Lung (tissue), 12 donors: Measurements from ENCODE around the gene PARD3. TPM values are rescaled to one million over a fixed set of nuclear protein-coding genes. Genes with fewer than 3 reads are reported as not detected.

ENCODE experiments used
- ATAC-seq: fragments of 200-7000 bp; cut with Tn5 transposase; one replicate; pipeline ENCODE4 v1.9.1; 2020; ENCODE audit warnings: moderate number of reproducible peaks; ENCODE audit not compliant: insufficient read depth, low FRiP score
- DNase-seq, 3 donors: peaks; one replicate each; pipeline ENCODE4 v3.0.0-alpha.2; 2013 to 2017
- H3K27ac ChIP-seq, 2 donors: one replicate each; pipeline ENCODE4 v1.5.1; 2013; ENCODE audit warnings: mild to moderate bottlenecking in 2 of 2, moderate library complexity in 2 of 2, control low read depth in 1 of 2, inconsistent platforms in 1 of 2, low read depth in 1 of 2, low read length in 1 of 2
- H3K27me3 ChIP-seq, 3 donors: one replicate each; pipeline ENCODE4 v1.5.1; 2013; ENCODE audit warnings: low read length in 2 of 3; ENCODE audit not compliant: control insufficient read depth in 3 of 3, insufficient read depth in 3 of 3
- H3K36me3 ChIP-seq, 4 donors: one replicate each; pipeline ENCODE4 v1.5.1; 2013; ENCODE audit warnings: low read length in 4 of 4, mild to moderate bottlenecking in 1 of 4, moderate library complexity in 1 of 4; ENCODE audit not compliant: control insufficient read depth in 4 of 4, insufficient read depth in 4 of 4
- H3K4me1 ChIP-seq, 5 donors: one replicate each; pipeline ENCODE4 v1.5.1; 2013; ENCODE audit warnings: low read length in 5 of 5, mild to moderate bottlenecking in 2 of 5, moderate library complexity in 1 of 5; ENCODE audit not compliant: control insufficient read depth in 5 of 5, insufficient read depth in 5 of 5
- H3K4me3 ChIP-seq: one replicate; pipeline ENCODE4 v1.5.1; 2013; ENCODE audit warnings: mild to moderate bottlenecking, control low read depth, moderate library complexity
- H3K9ac ChIP-seq, 2 donors: one replicate each; pipeline ENCODE4 v1.5.1; 2013; ENCODE audit warnings: low read length in 2 of 2, control low read depth in 1 of 2; ENCODE audit not compliant: insufficient read depth in 1 of 2
- H3K9me3 ChIP-seq, 4 donors: one replicate each; pipeline ENCODE4 v1.5.1; 2013; ENCODE audit warnings: low read length in 3 of 4, mild to moderate bottlenecking in 1 of 4, moderate library complexity in 1 of 4; ENCODE audit not compliant: control insufficient read depth in 4 of 4, insufficient read depth in 3 of 4
- CTCF ChIP-seq: IDR thresholded peaks from 2 replicates; pipeline ENCODE4 v1.5.1; 2012; ENCODE audit warnings: mild to moderate bottlenecking; ENCODE audit errors: control extremely low read depth, extremely low read depth
- WGBS, 2 donors: extraction: QIAGEN DNeasy Blood & Tissue Kit; methylation state at CpG; one replicate each; pipeline ENCODE4 v1.1.7; 2013; 5-methylcytosine and 5-hydroxymethylcytosine counted together
- polyA plus RNA-seq, 2 donors: library from polyadenylated mRNA; stranded (reverse); fragments of 200-250 nt; gene quantifications; one replicate each; pipeline ENCODE4 v1.2.1, GENCODE V29; 2013
- total RNA-seq, 2 donors: library from RNA; depleted of rRNA in 1 of 2; stranded (reverse); fragments of >200 nt in 1 of 2; gene quantifications; one replicate each; pipeline ENCODE4 v1.2.1, GENCODE V29; 2014 to 2021
- donor health status: control.
- donor health status: control.
- donor health status: Bipolar disorder and iron deficiency.
- donor health status: healthy.
- donor health status: DM: yes; HTN: yes; CAD: no.

The PARD3 gene
- total and polyA plus RNA-seq, 4 donors, result 10.3 to 69.2 (median 27.6) TPM

- Histone ChIP-seq H3K4me3 (no peak overlapping the region), H3K27ac (no peak overlapping the region), H3K9me3 (no peaks in the 10 kb centered on the region), H3K4me1 (peaks cover 0 to 21% (median 0%) of the 10 kb centered on the region in 5 donors), H3K36me3 (no peaks in the 10 kb centered on the region), H3K27me3 (no peaks in the 10 kb centered on the region), H3K9ac (peak overlapping the region in 1 of 2 donors; percentile 60)
- peak; percentile 32 to 89 (median 82) for DNase-seq
- TF ChIP-seq CTCF, result no peak
- no peak for ATAC-seq
- 76% methylated on average over 4 of the region's 4 CpGs for WGBS, 2 donors
These were observed 667.3 kb downstream of the PARD3 start for GRCh38 chr10:34147641-34148304.

- H3K4me1 ChIP-seq, result peaks cover 0 to 21% (median 0%) of the 10 kb centered on the region in 5 donors
- no peaks in the 10 kb centered on the region for H3K36me3 ChIP-seq
- no peaks in the 10 kb centered on the region for H3K9me3 ChIP-seq
- DNase-seq (peak in 2 of 3 donors; percentile 33 to 50), ATAC-seq (no peak)
- TF ChIP-seq CTCF, result no peak
- 78% methylated on average over 3 of the region's 3 CpGs for WGBS, 2 donors
- no peak overlapping the region for H3K9ac ChIP-seq
- H3K4me3 ChIP-seq, result no peak overlapping the region
- no peaks in the 10 kb centered on the region for H3K27me3 ChIP-seq
- H3K27ac ChIP-seq, result no peak overlapping the region
These were observed 669.4 kb downstream of the PARD3 start for GRCh38 chr10:34145715-34146114.

GRCh38 chr10:34143466-34143865, 671.6 kb downstream of the PARD3 start:
- TF ChIP-seq CTCF, result no peak
- Histone ChIP-seq H3K27ac (no peak overlapping the region), H3K4me1 (peaks cover 0 to 15% (median 0%) of the 10 kb centered on the region in 5 donors), H3K36me3 (no peaks in the 10 kb centered on the region), H3K27me3 (no peaks in the 10 kb centered on the region), H3K4me3 (no peak overlapping the region), H3K9ac (no peak overlapping the region), H3K9me3 (no peaks in the 10 kb centered on the region)
- ATAC-seq (no peak), DNase-seq (peak in 2 of 3 donors; percentile 33 to 43)
- 81 to 87% methylated on average over 2 of the region's 2 CpGs for WGBS, 2 donors
